ENCODE results near the gene S100PBP. TPM values are rescaled to one million over a fixed set of nuclear protein-coding genes. Genes with fewer than 3 reads are reported as not detected.

Gene S100PBP
- total and polyA plus RNA-seq, 2 of the 4 experiments (the other 2 are of a cell fraction): 13.9 to 20.3 TPM

DNA sequence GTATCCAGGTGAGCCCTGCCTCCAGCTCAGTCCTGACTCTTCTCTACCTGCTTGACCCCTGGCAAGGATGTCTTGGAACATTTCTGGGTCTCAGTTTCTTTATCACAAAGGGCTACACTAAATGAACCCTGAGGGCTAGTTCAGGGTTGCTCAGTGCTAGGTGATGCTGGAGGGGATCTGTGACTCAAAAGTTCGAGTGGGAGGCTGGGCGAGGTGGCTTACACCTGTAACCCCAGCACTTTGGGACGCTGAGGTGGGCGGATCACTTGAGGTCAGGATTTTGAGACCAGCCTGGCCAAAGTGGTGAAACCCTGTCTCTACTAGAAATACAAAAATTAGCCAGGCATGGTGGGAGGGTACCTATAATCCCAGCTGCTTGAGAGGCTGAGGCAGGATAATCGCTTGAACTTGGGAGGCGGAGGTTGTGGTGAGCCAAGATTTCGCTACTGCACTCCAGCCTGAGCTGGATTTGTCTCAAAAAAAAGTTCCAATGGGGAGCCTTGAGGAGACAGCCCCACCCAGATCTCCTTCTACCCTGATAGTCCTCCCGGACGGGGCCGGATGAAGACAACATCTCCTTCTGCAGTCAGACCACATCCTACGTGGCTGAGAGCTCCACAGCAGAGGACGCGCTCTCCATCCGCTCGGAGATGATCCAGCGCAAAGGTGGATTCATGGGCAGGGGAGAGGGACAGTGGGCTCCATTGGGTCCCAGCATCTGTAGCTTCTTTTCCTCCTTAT, 49.2 kb upstream of the S100PBP start:
- H3K9me1 ChIP-seq (ENCODE audit: insufficient read depth, low read length): no peaks in the 10 kb centered on the region; the same call in 1 of the 2 replicates
- no TSS peak for BruUV-seq (replicated peaks)
- no peak overlapping the region for H3K4ac ChIP-seq (ENCODE audit: low read depth, low read length)
- H3K23ac ChIP-seq (ENCODE audit: low read depth, low read length): no peak overlapping the region
- peak overlapping the region; percentile 59 for H2AK9ac ChIP-seq (replicated peaks; ENCODE audit: low read depth, low read length, poor library complexity)
- intact Hi-C loops (cut with micrococcal nuclease): no loop called here
- no peak overlapping the region for H3K56ac ChIP-seq (ENCODE audit: extremely low read depth, insufficient read depth, low read length)
- H4K8ac ChIP-seq (ENCODE audit: low read depth in 2 of 2, low read length in 2 of 2): no peak overlapping the region
- no peak overlapping the region for H3K4me2 ChIP-seq (ENCODE audit: low read depth, low read length)
- in situ Hi-C loops (cut with MboI; ENCODE audit: low sequenced_read_pairs): loop anchor here (5.0 kb wide), 1 partner anchor 51 kb away; no protein-coding TSS in a partner anchor
- no peak overlapping the region for H3K14ac ChIP-seq (replicated peaks; ENCODE audit: low read depth, low read length)
- peaks cover 0 to 10% of the 10 kb centered on the region in 2 experiments; a peak in 1 of 4 replicates for H3K79me1 ChIP-seq (ENCODE audit: low read depth in 1 of 2, low read length in 2 of 2)
- ChIA-PET CTCF (no interaction called here), POLR2A (ENCODE audit: unreplicated experiment) (no interaction called here)
- DNase-seq (no peak), ATAC-seq (ENCODE audit: low read depth) (no peak)
- H3K27ac ChIP-seq (ENCODE audit: insufficient read depth, low read length): no peak overlapping the region
- H3K4me3 ChIP-seq (ENCODE audit: insufficient read depth, low read depth, low read length): no peak overlapping the region
- H2BK15ac ChIP-seq (ENCODE audit: low read depth, low read length): no peak overlapping the region
- H3K4me1 ChIP-seq (ENCODE audit: control insufficient read depth, insufficient read depth, low read length): peaks cover 15% of the 10 kb centered on the region
- H4K91ac ChIP-seq (ENCODE audit: insufficient read depth, low read depth, low read length): no peak overlapping the region
- no peak overlapping the region for H3K18ac ChIP-seq (ENCODE audit: low read depth, low read length)
- no peak overlapping the region for H4K5ac ChIP-seq (ENCODE audit: low read depth, low read length)
- H3K36me3 ChIP-seq (ENCODE audit: control insufficient read depth, insufficient read depth, low read length): peaks cover 9% of the 10 kb centered on the region; the same call in 1 of the 2 replicates
- 0 out of 2 replicates have a peak overlapping the region, but pooled peaks have one; percentile 4 for H2BK20ac ChIP-seq (ENCODE audit: low read depth, low read length)
- TF ChIP-seq, protein P1, sequence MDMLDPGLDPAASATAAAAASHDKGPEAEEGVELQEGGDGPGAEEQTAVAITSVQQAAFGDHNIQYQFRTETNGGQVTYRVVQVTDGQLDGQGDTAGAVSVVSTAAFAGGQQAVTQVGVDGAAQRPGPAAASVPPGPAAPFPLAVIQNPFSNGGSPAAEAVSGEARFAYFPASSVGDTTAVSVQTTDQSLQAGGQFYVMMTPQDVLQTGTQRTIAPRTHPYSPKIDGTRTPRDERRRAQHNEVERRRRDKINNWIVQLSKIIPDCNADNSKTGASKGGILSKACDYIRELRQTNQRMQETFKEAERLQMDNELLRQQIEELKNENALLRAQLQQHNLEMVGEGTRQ (IDR thresholded peaks at IDR 0.05; ENCODE audit: low read depth, low read length): no peak
- TF ChIP-seq BHLHE40 (IDR thresholded peaks at IDR 0.05; ENCODE audit: low read depth, low read length) (no peak), MAFK (IDR thresholded peaks at IDR 0.05; ENCODE audit: low read depth, low read length) (no peak)
- WGBS, 2 experiments (ENCODE audit: extremely low coverage in 2 of 2, insufficient read length in 1 of 2): 60% methylated on average over 1 of the region's 16 CpGs; no CpG with 5 or more reads in 1 of the 2 experiments
- dilution Hi-C loops (cut with HindIII; ENCODE audit: low sequenced_read_pairs, unreplicated experiment): no loop called here
- H3K9me3 ChIP-seq (ENCODE audit: control insufficient read depth, insufficient read depth, low read length): no peaks in the 10 kb centered on the region
- H2AK5ac ChIP-seq (ENCODE audit: low read depth, low read length): peak overlapping the region; percentile 73; the same call in 1 of the 2 replicates
- H3K9ac ChIP-seq (ENCODE audit: low read depth, low read length): no peak overlapping the region
- 0 out of 2 replicates have a peak, but pooled peaks cover 6% of the 10 kb centered on the region for H4K20me1 ChIP-seq (ENCODE audit: insufficient read depth, low read length)
- H2BK120ac ChIP-seq (ENCODE audit: low read depth, low read length): no peak overlapping the region
- H2BK5ac ChIP-seq (ENCODE audit: low read depth, low read length, poor library complexity, severe bottlenecking): no peak overlapping the region
- H3K27me3 ChIP-seq (ENCODE audit: control insufficient read depth, insufficient read depth, low read length): no peaks in the 10 kb centered on the region
- no peak overlapping the region for H2AFZ ChIP-seq (replicated peaks; ENCODE audit: low read length, poor library complexity)
